Keratinocyte (primary cell): ENCODE results near the gene PARD6B. TPM values are rescaled to one million over a fixed set of nuclear protein-coding genes. Genes with fewer than 3 reads are reported as not detected.
"Not testable (repeated sequence)": the region's sequence is repeated elsewhere in the genome, so short reads cannot be mapped to it uniquely, and the experiment has no call there.

Source experiments
- DNase-seq: peaks from one replicate; pipeline ENCODE4 v3.0.0-alpha.2; 2011; ENCODE audit warnings: low read depth, missing footprints, low spot score
- FAIRE-seq: peaks from 2 replicates; lab custom pipeline; 2011; peaks lifted over from hg19 to GRCh38; lab: Jason Lieb, UNC
- H2AFZ ChIP-seq: 2 replicates; pipeline ENCODE4 v1.6.0; 2012; ENCODE audit warnings: low read length, control low read depth, inconsistent platforms; ENCODE audit not compliant: control insufficient read depth
- H3K27ac ChIP-seq: 2 replicates; pipeline ENCODE4 v1.5.1; 2011; ENCODE audit warnings: low read length; ENCODE audit not compliant: control insufficient read depth, insufficient read depth
- H3K27me3 ChIP-seq: 3 replicates; pipeline ENCODE4 v1.6.0; 2011; ENCODE audit warnings: low read length; ENCODE audit not compliant: control insufficient read depth, insufficient read depth; ENCODE audit errors: extremely low read depth
- H3K36me3 ChIP-seq, 2 experiments: 2 replicates in 1 of 2; 3 replicates in 1 of 2; pipeline ENCODE4 v1.5.1; 2011; ENCODE audit warnings: low read length in 2 of 2, mild to moderate bottlenecking in 1 of 2; ENCODE audit not compliant: control insufficient read depth in 2 of 2, insufficient read depth in 2 of 2; ENCODE audit errors: extremely low read depth in 1 of 2
- H3K4me1 ChIP-seq: 3 replicates; pipeline ENCODE4 v1.5.1; 2011; ENCODE audit warnings: low read length; ENCODE audit not compliant: control insufficient read depth, insufficient read depth; ENCODE audit errors: extremely low read depth
- H3K4me2 ChIP-seq: 3 replicates; pipeline ENCODE4 v1.6.0; 2011; ENCODE audit warnings: low read depth, low read length; ENCODE audit not compliant: control insufficient read depth, insufficient read depth; ENCODE audit errors: extremely low read depth
- H3K4me3 ChIP-seq, 3 experiments: fragments of 200-600 bp in 1 of 3; sonication (generic) in 1 of 3; 2 replicates in 2 of 3; 3 replicates in 1 of 3; pipeline ENCODE4 v1.5.1; 2011 to 2016; ENCODE audit warnings: low read length in 3 of 3, mild to moderate bottlenecking in 3 of 3, control low read depth in 2 of 3, inconsistent platforms in 1 of 3, low read depth in 1 of 3, mixed read lengths in 1 of 3, mixed run types in 1 of 3, moderate library complexity in 1 of 3; ENCODE audit not compliant: control insufficient read depth in 2 of 3, insufficient read depth in 2 of 3; ENCODE audit errors: extremely low read depth in 1 of 3
- H3K79me2 ChIP-seq: 2 replicates; pipeline ENCODE4 v1.6.0; 2012; ENCODE audit warnings: low read length; ENCODE audit not compliant: control insufficient read depth, insufficient read depth
- H3K9ac ChIP-seq: 3 replicates; pipeline ENCODE4 v1.6.0; 2011; ENCODE audit warnings: low read length; ENCODE audit not compliant: control insufficient read depth, insufficient read depth; ENCODE audit errors: extremely low read depth
- H3K9me1 ChIP-seq: 3 replicates; pipeline ENCODE4 v1.6.0; 2011; ENCODE audit warnings: low read length; ENCODE audit not compliant: control insufficient read depth, insufficient read depth; ENCODE audit errors: extremely low read depth
- H3K9me3 ChIP-seq: 2 replicates; pipeline ENCODE4 v1.5.1; 2012; ENCODE audit warnings: low read depth, low read length; ENCODE audit not compliant: control insufficient read depth
- H4K20me1 ChIP-seq: 3 replicates; pipeline ENCODE4 v1.6.0; 2011; ENCODE audit warnings: low read length; ENCODE audit not compliant: control insufficient read depth, insufficient read depth; ENCODE audit errors: extremely low read depth
- EZH2 ChIP-seq: IDR thresholded peaks from one replicate; pipeline ENCODE4 v1.6.1; 2012; ENCODE audit warnings: inconsistent platforms, mild to moderate bottlenecking, low read length, moderate library complexity
- dilution Hi-C: fragments of 300-500 bp; cut with MboI; formaldehyde crosslinking; loops from one replicate; pipeline ENCODE4 v1.7.0; 2020; ENCODE audit warnings: low sequenced_read_pairs; ENCODE audit not compliant: extremely low pct_ligation_motif_present
- polyA plus RNA-seq, 5 experiments: library from polyadenylated mRNA; depleted of rRNA in 3 of 5; stranded (reverse) in 3 of 5; stranded (forward) in 1 of 5; unstranded in 1 of 5; fragments of >200 nt; gene quantifications; 1 replicate in 1 of 5; 2 replicates in 3 of 5; 3 replicates in 1 of 5; pipeline versions ENCODE4 v1.2.1 to v1.2.3, GENCODE V29; 2011 to 2012; ENCODE audit warnings: missing spikeins in 2 of 5, low read depth in 1 of 5, low replicate concordance in 1 of 5
- TF ChIP-seq, protein P1 (sequence below), 3 experiments: IDR thresholded peaks in 1 of 3; conservative IDR thresholded peaks in 1 of 3; optimal IDR thresholded peaks in 1 of 3; 2 replicates in 2 of 3; 3 replicates in 1 of 3; pipeline versions ENCODE3 to v1.5.1; 2011; ENCODE audit warnings: low read length in 3 of 3, mild to moderate bottlenecking in 3 of 3, moderate library complexity in 2 of 3, control low read depth in 1 of 3, inconsistent platforms in 1 of 3; ENCODE audit not compliant: insufficient read depth in 2 of 3; ENCODE audit errors: extremely low read depth in 1 of 3

The PARD6B gene
- polyA plus RNA-seq, 1 donor (not counting 4 experiments of a cell fraction or from before 2014, with no cell fraction given), result 2.0 TPM

GRCh38 chr20:50695135-50695872 lies 36.1 kb upstream of the PARD6B start:
- Histone ChIP-seq H3K27ac (no peak overlapping the region), H3K36me3 (no peaks in the 10 kb centered on the region), H3K9me1 (no peaks in the 10 kb centered on the region), H3K27me3 (peaks cover 16% of the 10 kb centered on the region), H3K4me2 (no peak overlapping the region), H3K9ac (no peak overlapping the region), H4K20me1 (no peaks in the 10 kb centered on the region), H2AFZ (no peak overlapping the region), H3K9me3 (no peaks in the 10 kb centered on the region), H3K79me2 (no peaks in the 10 kb centered on the region), H3K4me3 (no peak overlapping the region), H3K4me1 (peaks cover 16% of the 10 kb centered on the region)
- FAIRE-seq (no peak), DNase-seq (no peak)
- TF ChIP-seq, protein P1, sequence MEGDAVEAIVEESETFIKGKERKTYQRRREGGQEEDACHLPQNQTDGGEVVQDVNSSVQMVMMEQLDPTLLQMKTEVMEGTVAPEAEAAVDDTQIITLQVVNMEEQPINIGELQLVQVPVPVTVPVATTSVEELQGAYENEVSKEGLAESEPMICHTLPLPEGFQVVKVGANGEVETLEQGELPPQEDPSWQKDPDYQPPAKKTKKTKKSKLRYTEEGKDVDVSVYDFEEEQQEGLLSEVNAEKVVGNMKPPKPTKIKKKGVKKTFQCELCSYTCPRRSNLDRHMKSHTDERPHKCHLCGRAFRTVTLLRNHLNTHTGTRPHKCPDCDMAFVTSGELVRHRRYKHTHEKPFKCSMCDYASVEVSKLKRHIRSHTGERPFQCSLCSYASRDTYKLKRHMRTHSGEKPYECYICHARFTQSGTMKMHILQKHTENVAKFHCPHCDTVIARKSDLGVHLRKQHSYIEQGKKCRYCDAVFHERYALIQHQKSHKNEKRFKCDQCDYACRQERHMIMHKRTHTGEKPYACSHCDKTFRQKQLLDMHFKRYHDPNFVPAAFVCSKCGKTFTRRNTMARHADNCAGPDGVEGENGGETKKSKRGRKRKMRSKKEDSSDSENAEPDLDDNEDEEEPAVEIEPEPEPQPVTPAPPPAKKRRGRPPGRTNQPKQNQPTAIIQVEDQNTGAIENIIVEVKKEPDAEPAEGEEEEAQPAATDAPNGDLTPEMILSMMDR (optimal IDR thresholded peaks at IDR 0.05 in 1 of 3, IDR thresholded peaks at IDR 0.05 in 1 of 3, conservative IDR thresholded peaks at IDR 0.05 in 1 of 3; ENCODE audit: extremely low read depth in 1 of 3, insufficient read depth in 2 of 3, low read length in 3 of 3), result no peak
- no peak for TF ChIP-seq EZH2
- dilution Hi-C loops, result no loop called here

DNA sequence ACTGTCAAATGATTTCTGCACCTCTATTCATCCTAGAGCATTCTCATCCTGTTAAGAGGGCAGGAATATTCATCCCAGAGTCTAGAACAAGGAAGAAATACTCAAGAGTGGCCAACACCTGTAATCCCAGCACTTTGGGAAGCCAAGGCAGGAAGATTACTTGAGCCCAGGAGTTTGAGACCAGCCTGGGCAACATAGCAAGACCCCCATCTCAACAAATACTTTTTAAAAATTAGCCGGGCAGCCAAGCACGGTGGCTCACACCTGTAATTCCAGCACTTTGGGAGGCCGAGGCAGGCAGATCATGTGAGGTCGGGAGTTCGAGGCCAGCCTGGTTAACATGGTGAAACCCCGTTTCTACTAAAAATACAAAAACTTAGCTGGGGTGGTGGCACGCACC lies 33.1 kb upstream of the PARD6B start:
- H3K4me1 ChIP-seq, H3K4me2 ChIP-seq, DNase-seq, H3K27ac ChIP-seq, H3K79me2 ChIP-seq, H3K36me3 ChIP-seq, H2AFZ ChIP-seq, H3K27me3 ChIP-seq, dilution Hi-C loops, H4K20me1 ChIP-seq, H3K9me1 ChIP-seq, FAIRE-seq, H3K9me3 ChIP-seq, H3K9ac ChIP-seq, H3K4me3 ChIP-seq: not testable (repeated sequence)

- H3K4me1 ChIP-seq, result no peaks in the 10 kb centered on the region
- H3K4me2 ChIP-seq, result no peak overlapping the region
- no peaks in the 10 kb centered on the region for H3K27me3 ChIP-seq
- TF ChIP-seq EZH2, result no peak
- TF ChIP-seq, protein P1 (optimal IDR thresholded peaks at IDR 0.05 in 1 of 3, IDR thresholded peaks at IDR 0.05 in 1 of 3, conservative IDR thresholded peaks at IDR 0.05 in 1 of 3; ENCODE audit: extremely low read depth in 1 of 3, insufficient read depth in 2 of 3, low read length in 3 of 3), result no peak
- H4K20me1 ChIP-seq, result no peaks in the 10 kb centered on the region
- no peak overlapping the region for H2AFZ ChIP-seq
- FAIRE-seq, result no peak
- H3K9me3 ChIP-seq, result no peaks in the 10 kb centered on the region
- DNase-seq, result no peak
- H3K9me1 ChIP-seq, result no peaks in the 10 kb centered on the region
- no peak overlapping the region for H3K9ac ChIP-seq
- no peaks in the 10 kb centered on the region for H3K79me2 ChIP-seq
- dilution Hi-C loops, result no loop called here
- H3K27ac ChIP-seq, result no peak overlapping the region
- no peak overlapping the region for H3K4me3 ChIP-seq
- H3K36me3 ChIP-seq, result no peaks in the 10 kb centered on the region
Observed at GRCh38 chr20:50699688-50700087, 31.7 kb upstream of the PARD6B start.
